Cerebellar cortex (tissue), 1 donor: ENCODE data around the gene APOL3.
"Not testable (repeated sequence)": the region's sequence is repeated elsewhere in the genome, so short reads cannot be mapped to it uniquely, and the experiment has no call there.

Experiments used
- DNase-seq: peaks from one replicate; pipeline ENCODE4 v3.0.0-alpha.2; 2015; ENCODE audit warnings: low spot score

Gene APOL3

DNA sequence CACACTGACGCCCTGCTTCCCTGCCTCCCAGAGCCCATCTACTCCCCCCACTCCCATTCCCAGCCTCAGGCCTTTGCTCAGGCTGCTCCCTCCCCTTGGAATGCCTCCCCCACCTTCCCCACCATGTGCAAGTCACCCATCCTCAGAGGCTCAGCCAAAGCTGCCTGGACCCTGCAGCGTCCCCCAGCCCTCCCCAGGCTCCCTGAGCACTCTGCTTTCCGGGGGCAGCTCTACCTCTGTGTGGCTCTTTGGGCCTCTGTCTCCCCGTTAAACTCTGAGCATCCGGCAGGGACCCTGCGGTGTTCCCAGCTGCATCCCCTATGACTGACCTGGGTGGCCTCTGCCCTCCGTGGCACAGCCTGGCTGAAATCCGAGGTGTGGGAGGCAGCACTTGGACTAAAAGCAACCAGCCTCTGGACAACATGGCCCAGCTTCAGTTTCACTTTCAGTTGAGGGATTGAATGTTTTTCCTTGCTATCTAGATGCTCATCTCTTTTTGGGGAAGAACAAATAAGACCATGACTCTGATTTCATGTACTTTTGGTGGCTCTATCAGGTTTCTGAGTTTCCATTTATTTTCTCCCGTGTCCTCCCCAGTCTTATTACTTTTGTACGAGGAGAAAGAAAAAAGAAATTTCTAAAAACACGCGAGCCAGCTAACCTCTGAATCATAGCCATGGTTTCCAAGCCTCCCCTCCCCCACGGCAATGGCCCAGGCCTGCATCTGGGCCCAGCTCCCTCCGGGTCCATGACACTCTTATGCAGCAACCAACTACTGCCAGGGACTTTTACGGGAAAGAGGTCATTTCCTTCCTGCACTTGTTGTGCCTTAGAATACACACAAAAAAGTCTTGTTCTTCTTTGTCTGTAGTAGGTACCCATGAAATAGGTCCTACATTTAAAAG is 3.8 kb downstream of the APOL3 start:
- DNase-seq, result peak; percentile 4

DNA sequence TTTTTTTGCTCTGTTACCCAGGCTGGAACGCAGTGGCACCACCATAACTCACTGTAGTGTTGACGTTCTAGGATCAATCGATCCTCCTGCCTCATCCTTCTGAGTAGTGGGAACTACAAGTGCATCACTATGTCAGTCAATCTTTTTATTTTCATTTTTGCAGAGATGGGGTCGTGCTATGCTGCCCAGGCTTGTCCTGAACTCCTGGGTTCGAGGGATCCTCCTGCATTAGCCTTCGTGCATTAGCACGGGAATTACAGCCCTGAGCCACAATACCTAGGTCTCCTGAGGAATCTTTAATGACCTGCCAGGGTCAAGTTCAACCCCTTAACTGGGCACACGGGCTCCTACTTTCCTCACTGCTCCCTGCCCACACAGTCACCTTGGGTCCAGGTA is 4.4 kb downstream of the APOL3 start:
- no peak for DNase-seq

DNA sequence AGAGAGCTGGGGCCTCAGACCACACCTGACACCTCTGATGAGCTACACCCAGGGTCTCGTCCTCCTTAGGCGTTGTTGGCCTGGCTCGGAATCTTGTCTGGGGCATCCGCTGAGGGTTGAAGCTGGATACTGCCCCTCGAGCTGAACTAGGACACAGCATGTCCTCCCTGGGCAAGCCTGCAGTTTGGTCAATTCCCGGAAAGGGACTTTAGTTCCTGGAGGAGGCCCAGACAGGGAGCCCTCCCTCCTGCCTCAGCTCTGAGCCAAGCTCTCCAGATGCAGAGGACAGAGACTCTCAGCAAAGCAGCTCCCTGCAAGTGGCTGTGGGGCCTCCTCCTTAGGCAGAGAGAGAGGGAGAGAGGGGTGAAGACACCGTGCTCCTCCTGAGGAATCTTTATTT is 4.9 kb downstream of the APOL3 start:
- DNase-seq, result no peak

GRCh38 chr22:36154423-36154945 is 6.1 kb downstream of the APOL3 start:
- no peak for DNase-seq

GRCh38 chr22:36153501-36154422 is 6.8 kb downstream of the APOL3 start:
- DNase-seq, result no peak

DNA sequence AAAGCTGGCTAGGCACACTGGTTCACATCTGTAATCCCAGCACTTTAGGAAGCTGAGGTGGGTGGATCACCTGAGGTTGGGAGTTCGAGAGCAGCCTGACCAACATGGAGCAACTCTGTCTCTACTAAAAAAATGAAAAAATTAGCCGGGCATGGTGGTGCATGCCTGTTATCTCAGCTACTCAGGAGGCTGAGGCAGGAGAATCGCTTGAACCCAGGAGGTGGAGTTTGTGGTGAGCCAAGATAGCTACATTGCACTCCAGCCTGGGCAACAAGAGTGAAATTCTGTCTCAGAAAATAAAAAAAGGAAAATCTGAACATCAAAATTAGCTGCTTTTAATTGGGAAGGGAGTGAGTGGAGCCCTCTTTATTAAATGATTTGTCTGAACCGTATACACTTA is 7.7 kb downstream of the APOL3 start:
- not testable (repeated sequence) for DNase-seq

DNA sequence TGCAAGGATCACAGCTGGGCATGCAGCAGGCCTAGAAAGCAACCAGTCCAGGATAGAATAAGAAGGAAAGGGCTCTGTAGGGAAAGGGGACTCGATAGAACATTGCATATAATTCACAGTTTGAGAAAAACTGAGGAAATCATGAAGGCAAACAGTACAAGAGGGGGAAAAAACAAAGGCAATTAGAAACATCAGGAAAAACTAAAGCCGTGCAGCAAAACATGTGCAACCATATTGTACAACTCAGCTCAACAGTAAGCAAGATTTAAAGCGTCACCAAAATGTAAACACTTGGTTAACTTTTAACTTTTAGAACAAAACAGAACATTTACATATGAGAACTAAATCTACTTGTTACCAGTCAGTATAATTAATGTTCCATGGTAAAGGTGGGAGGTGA is 8.5 kb downstream of the APOL3 start:
- no peak for DNase-seq

- DNase-seq, result no peak
Observed at GRCh38 chr22:36151006-36151595, 9.5 kb downstream of the APOL3 start.

DNA sequence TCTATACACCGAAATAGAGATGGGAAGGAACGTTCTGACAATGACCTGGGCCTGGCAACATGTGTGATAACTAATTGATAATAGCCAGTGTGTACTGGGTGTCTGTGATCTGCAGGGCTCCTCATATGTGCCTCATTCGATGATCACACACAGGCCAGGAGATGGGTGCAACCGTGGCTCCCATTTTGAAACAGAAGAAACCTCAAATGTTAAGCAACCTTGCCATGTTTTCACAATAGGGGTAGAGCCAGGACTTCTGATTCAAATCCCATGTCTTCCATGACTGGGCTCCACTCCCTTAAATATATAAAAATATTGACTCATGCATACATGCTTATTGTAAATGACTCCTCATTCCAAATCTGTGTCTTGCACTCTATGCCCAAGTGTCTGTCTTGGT is 11.1 kb downstream of the APOL3 start:
- DNase-seq, result no peak

DNA sequence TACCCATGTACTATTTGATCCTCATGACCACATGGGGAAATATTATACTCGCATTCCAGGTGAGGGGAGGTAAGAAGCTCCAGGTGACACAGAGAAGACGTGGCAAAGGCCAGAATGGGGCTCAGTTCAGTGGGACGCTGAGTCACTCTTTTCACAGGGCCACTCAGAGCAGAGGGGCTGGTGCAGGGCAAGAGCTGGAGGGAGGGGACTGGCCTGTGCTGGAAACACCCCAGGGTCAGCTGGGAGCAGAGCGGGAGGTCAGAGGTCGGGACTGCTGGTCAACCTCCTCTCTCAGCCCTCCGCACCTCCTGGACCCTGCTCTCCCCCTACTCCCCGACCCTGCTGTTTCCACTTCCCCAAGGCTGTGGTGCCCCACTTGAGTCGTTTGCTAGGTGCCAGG is 12.1 kb downstream of the APOL3 start:
- DNase-seq, result no peak

DNA sequence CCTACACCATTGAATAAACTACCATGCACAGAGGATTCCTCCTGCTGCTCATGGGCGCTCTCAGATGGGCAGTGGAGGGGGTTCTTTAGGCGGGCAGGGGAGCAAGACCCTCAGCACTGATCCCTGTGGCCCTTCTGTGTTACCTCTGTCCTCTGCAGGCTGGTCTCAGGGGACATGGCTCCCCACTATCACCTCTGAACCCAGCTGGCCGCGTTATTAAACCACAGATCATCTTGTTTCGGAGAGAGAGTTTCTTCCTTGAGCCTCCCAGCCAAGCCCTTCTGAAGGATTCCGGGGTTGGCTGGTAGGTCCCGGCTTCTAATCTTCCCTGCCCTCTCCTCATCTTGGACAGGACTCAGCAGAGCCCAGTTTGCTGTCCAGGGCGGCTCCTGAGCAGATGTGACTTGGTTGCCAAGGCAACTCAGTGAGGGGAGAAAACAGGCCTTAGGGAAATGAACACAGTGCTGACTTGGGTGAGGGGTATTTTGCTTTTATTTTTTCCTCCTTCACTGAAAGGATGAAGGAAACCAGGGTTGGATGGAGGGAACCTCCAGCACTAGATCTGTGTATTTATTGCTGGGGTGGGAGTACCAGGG is 13.3 kb downstream of the APOL3 start:
- DNase-seq, result no peak

DNA sequence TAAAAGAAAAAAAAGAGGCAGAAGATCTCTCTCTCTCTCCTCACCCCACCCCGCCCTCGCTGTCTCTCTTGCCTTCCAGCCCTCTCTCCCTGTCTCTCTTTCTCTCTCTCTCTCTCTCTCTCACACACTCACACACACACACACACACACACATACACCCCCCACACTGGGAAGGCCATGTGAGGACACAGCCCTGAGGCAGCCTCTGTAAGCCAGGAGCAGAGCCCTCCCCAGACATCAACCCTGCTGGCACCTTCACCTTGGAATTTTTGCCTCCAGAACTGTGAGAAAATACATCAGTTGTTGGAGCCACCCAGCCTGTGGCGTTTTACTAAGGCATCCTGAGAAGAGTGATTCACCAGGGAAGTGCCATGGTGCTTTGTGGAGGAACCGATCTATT is 14.7 kb downstream of the APOL3 start:
- no peak for DNase-seq

- peak; percentile 66 for DNase-seq
Observed at GRCh38 chr22:36144886-36145541, 15.5 kb downstream of the APOL3 start.

- no peak for DNase-seq
Observed at GRCh38 chr22:36143956-36144355, 16.6 kb downstream of the APOL3 start.

- DNase-seq, result no peak
Observed at GRCh38 chr22:36143066-36143815, 17.3 kb downstream of the APOL3 start.

DNA sequence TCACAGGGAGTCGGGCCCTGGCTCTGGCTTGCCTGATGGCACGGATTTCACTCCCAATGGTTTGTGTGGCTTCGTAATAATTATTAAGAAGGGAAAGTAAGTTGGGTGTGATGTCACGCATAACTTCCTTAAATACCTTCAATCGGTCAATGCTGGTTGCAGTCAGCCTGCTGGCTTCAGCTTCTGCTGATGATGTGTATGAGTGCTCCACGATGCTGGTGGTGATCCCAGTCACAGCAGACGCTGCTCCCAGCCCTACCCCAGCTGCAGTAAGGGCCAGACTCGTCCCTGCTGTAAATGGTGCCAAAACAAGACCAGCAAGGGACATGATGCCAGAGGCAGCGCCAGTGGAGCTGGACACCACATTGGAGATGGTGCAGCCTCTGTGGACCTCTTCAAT is 19.1 kb downstream of the APOL3 start:
- DNase-seq, result no peak

GRCh38 chr22:36138709-36139108 is 21.8 kb downstream of the APOL3 start:
- DNase-seq, result not testable (repeated sequence)

- no peak for DNase-seq
Observed at GRCh38 chr22:36136988-36137387, 23.6 kb downstream of the APOL3 start.

DNA sequence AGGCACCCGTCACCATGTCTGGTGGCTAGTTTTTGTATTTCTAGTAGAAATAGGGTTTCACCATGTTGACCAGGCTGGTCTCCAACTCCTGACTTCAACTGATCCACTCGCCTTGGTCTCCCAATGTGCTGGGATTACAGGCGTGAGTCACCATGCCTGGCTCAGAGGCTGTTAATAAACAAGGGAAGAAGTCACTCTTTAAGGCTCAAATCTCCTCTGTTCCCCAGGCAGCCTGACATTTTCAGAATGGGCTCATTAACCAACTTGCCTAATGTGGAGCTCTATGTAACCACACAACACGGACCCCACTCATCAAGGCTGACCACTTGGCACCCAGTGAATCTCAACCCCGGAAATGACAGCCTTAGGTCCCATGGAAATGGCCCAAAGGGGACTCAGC is 24.1 kb downstream of the APOL3 start:
- DNase-seq, result no peak

GRCh38 chr22:36135306-36135980 is 25.1 kb downstream of the APOL3 start:
- no peak for DNase-seq
